CD4-positive, alpha-beta T cell treated with Interferon gamma for 1 hour (primary cell): ENCODE data around the gene CALHM2.

Experiments used
- DNase-seq: peaks from one replicate; pipeline ENCODE4 v3.0.0-alpha.2; 2020

The CALHM2 gene

DNA sequence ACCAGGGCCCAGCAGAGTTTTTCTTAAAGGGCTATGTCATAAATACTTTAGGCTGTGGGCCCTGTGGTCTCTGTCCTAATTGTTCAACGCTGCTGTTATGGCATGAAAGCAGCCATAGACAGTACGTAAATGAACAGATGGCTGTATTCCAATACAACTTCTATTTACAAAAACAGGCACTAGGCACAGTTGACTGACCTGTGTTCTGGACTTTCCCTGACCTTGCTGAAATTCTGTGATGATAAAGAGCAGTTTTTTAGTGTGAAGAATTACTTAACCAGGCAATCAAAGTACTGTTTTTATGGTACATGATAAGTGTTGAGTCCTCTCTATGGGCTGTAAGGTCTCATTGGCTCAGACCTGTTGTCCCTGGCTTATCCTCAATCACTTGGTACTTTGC lies 38.6 kb downstream of the CALHM2 start:
- DNase-seq = no peak

DNA sequence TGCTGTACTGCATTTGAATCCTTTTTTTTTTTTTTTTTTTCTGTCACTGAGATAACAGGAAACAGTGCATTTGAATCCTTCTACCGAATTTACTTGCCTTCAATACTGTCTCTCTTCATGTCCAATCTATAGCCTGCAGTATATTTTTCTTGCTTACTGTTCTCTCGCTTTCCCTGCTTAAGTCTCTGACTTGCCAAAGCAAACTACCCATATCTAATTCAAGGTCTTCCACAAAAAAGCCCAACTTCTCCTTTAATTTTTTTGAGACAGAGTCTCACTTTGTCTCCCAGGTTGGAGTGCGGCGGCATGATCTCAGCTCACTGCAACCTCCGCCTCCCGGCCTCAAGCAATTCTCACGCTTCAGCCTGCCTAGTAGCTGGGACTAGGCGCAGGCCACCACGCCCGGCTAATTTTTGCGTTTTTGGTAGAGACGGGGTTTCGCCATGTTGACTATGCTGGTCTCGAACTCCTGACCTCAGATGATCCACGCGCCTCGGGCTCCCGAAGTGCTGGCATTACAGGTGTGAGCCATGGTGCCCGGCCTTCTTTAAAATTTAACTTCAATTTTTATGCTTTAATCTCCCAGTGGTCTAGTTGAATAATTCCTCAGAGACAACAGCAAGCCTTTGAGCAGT lies 54.9 kb downstream of the CALHM2 start:
- no peak for DNase-seq

DNA sequence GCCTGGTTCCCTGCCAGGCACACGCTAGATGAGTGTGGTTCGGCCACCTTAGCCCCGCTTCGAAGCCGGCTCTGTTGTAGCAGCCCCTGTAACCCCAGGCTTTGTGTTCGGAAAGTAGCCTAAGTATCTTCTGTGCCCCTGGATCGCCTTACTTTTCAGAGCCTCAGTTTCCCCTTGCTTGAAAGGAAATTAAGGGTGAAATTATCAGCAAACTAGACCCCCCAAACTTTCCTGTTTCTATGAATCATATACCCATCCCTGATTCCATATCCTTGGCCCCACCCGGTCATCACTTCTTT lies 55.4 kb downstream of the CALHM2 start:
- DNase-seq = no peak
